ENCODE results near the gene ZNF169.

- TF ChIP-seq CTCF (conservative IDR thresholded peaks at IDR 0.05; ENCODE audit: low read length), result no peak
- no peak for TF ChIP-seq EZH2phosphoT487 (IDR thresholded peaks at IDR 0.05; ENCODE audit: borderline replicate concordance)
These were observed 26.7 kb upstream of the ZNF169 start for GRCh38 chr9:94232428-94232827.

Data from Loucy (cell line).